ENCODE data around the gene ABLIM2. TPM values are rescaled to one million over a fixed set of nuclear protein-coding genes. Genes with fewer than 3 reads are reported as not detected.

The ABLIM2 gene
- total and polyA plus RNA-seq, 2 of the 8 experiments (the other 6 are each of a cell fraction or from before 2014, with no cell fraction given): 2.8 to 3.0 TPM

DNA sequence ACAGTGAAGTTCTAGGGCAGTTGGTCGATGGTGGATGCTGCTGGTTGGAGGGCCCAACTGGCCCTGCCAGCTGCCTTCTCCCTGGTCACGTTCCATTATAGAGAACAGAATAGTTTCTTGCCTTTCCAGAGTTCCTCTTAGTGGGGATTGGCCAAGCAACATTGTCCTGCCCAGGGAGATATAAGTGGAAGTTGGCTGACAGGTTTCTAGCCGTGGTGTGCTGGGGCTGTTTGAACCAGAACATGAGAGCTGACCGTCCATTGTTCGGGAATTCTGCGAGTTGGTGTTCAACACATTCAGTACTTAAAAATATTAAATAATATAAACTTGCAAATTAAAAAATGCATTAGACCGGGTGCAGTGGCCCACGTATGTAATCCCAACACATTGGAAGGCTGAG, 215.4 kb downstream of the ABLIM2 start:
- Histone ChIP-seq H2BK5ac (ENCODE audit: low read depth, low read length) (no peak overlapping the region), H3K9me3 (ENCODE audit: insufficient read depth in 2 of 2, low read depth in 1 of 2, low read length in 1 of 2) (no peaks in the 10 kb centered on the region), H3K36me3 (ENCODE audit: control insufficient read depth in 2 of 4, insufficient read depth in 4 of 4, low read length in 3 of 4) (no peaks in the 10 kb centered on the region), H4K8ac (ENCODE audit: extremely low read depth, insufficient read depth, low read length) (no peak overlapping the region), H3K4me2 (ENCODE audit: insufficient read depth in 1 of 2, low read depth in 2 of 2, low read length in 2 of 2) (no peak overlapping the region), H3K9ac (replicated peaks in 1 of 4; ENCODE audit: extremely low read depth in 1 of 4, low read depth in 3 of 4, low read length in 3 of 4) (no peak overlapping the region), H2BK15ac (ENCODE audit: low read length) (no peak overlapping the region), H2BK12ac (ENCODE audit: low read depth, low read length) (no peak overlapping the region), H3K14ac (ENCODE audit: insufficient read length) (no peak overlapping the region), H3K4me3 (ENCODE audit: extremely low read depth in 1 of 4, insufficient read depth in 2 of 4, low read depth in 3 of 4, low read length in 4 of 4) (no peak overlapping the region), H3K56ac (replicated peaks; ENCODE audit: insufficient read length, low read depth, low read length) (no peak overlapping the region), H3K79me2 (ENCODE audit: control insufficient read depth in 1 of 2, insufficient read depth in 2 of 2, low read length in 2 of 2) (no peaks in the 10 kb centered on the region), H2BK20ac (ENCODE audit: low read length) (no peak overlapping the region), H2AK5ac (ENCODE audit: low read depth, low read length) (no peak overlapping the region), H3K4me1 (replicated peaks in 1 of 4; ENCODE audit: control insufficient read depth in 3 of 4, insufficient read depth in 4 of 4, low read length in 3 of 4) (peaks cover 8 to 20% (median 10%) of the 10 kb centered on the region in 4 experiments; a peak in 6 of 7 replicates), H2BK120ac (replicated peaks; ENCODE audit: low read depth, low read length) (no peak overlapping the region), H3K4ac (replicated peaks; ENCODE audit: insufficient read length, low read depth, low read length) (no peak overlapping the region), H3K79me1 (ENCODE audit: low read depth, low read length) (no peaks in the 10 kb centered on the region; the same call in 1 of the 2 replicates), H2AFZ (ENCODE audit: low read length) (no peak overlapping the region), H3K23me2 (ENCODE audit: low read depth, low read length) (peaks cover 8% of the 10 kb centered on the region; the same call in 1 of the 2 replicates), H3K18ac (ENCODE audit: extremely low read depth, low read length) (no peak overlapping the region), H4K91ac (replicated peaks; ENCODE audit: insufficient read length, low read length) (no peak overlapping the region), H4K20me1 (replicated peaks in 1 of 2; ENCODE audit: control insufficient read depth in 1 of 2, insufficient read depth in 2 of 2, low read length in 2 of 2) (peaks cover 0 to 1% of the 10 kb centered on the region in 2 experiments), H3K27ac (ENCODE audit: low read depth, low read length) (no peak overlapping the region), H3K27me3 (replicated peaks in 1 of 4; ENCODE audit: control insufficient read depth in 3 of 4, extremely low read depth in 1 of 4, insufficient read depth in 3 of 4, low read length in 3 of 4) (no peaks in the 10 kb centered on the region), H4K5ac (ENCODE audit: insufficient read length, low read depth, low read length) (no peak overlapping the region), H3K23ac (ENCODE audit: insufficient read length) (no peak overlapping the region)
- DNase-seq (ENCODE audit: low read depth in 1 of 2, low spot score in 2 of 2): no peak
- ChIA-PET POLR2A (ENCODE audit: partially characterized antibody) (no interaction called here), CTCF (ENCODE audit: partially characterized antibody) (interaction anchor here (1.1 to 2.5 kb wide), 6 partner anchors 13 to 181 kb away, joined by 3 to 7 read pairs (median 4); no protein-coding TSS in a partner anchor)
- no peak for FAIRE-seq
- whole genome bisulfite sequencing, 2 experiments (ENCODE audit: extremely low coverage in 1 of 2, insufficient coverage in 1 of 2, insufficient read length in 1 of 2, insufficient replicate concordance in 2 of 2, low coverage in 1 of 2, low lambda C conversion rate in 2 of 2, missing lambda C conversion rate in 1 of 2): 94% methylated on average over 8 of the region's 8 CpGs; no CpG with 5 or more reads in 1 of the 2 experiments
- TF ChIP-seq NANOG (IDR thresholded peaks at IDR 0.05; ENCODE audit: insufficient read depth, low read depth, low read length, poor library complexity, severe bottlenecking) (no peak), RFX5 (IDR thresholded peaks at IDR 0.05; ENCODE audit: borderline replicate concordance, low read depth, low read length) (no peak), CHD1 (IDR thresholded peaks at IDR 0.05; ENCODE audit: low read depth, low read length) (no peak), POLR2AphosphoS5 (IDR thresholded peaks at IDR 0.05; ENCODE audit: low read depth, low read length) (no peak), JUN (IDR thresholded peaks at IDR 0.05; ENCODE audit: low read depth, low read length) (no peak), SIN3A (conservative IDR thresholded peaks at IDR 0.05 in 1 of 2, IDR thresholded peaks at IDR 0.05 in 1 of 2; ENCODE audit: low read depth in 1 of 2, low read length in 2 of 2) (no peak), RXRA (IDR thresholded peaks at IDR 0.05; ENCODE audit: insufficient read depth, low read depth, low read length) (no peak), POLR2A (IDR thresholded peaks at IDR 0.05; ENCODE audit: control extremely low read depth in 1 of 2, low read depth in 2 of 2, low read length in 2 of 2) (no peak), EP300 (IDR thresholded peaks at IDR 0.05; ENCODE audit: borderline replicate concordance in 1 of 2, low read depth in 2 of 2, low read length in 2 of 2) (no peak), SIRT6 (IDR thresholded peaks at IDR 0.05; ENCODE audit: low read length) (no peak), CTBP2 (IDR thresholded peaks at IDR 0.05; ENCODE audit: borderline replicate concordance, insufficient read depth, insufficient read length, low read length) (no peak), GTF2F1 (IDR thresholded peaks at IDR 0.05; ENCODE audit: borderline replicate concordance, low read depth, low read length) (no peak)
- TF ChIP-seq, protein P1, sequence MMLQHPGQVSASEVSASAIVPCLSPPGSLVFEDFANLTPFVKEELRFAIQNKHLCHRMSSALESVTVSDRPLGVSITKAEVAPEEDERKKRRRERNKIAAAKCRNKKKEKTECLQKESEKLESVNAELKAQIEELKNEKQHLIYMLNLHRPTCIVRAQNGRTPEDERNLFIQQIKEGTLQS (IDR thresholded peaks at IDR 0.05; ENCODE audit: insufficient read depth, low read depth, low read length): no peak

Measured in H1 (cell line).